Liver (tissue), 9 donors: ENCODE measurements around the gene PALM3. TPM values are rescaled to one million over a fixed set of nuclear protein-coding genes. Genes with fewer than 3 reads are reported as not detected.

Experiments used
- DNase-seq: peaks from one replicate; pipeline ENCODE4 v3.0.0-alpha.2; 2017; ENCODE audit warnings: low spot score
- H3K27ac ChIP-seq, 2 donors: one replicate each; pipeline ENCODE4 v1.7.0; 2013; ENCODE audit warnings: inconsistent platforms in 2 of 2, low read length in 2 of 2, control low read depth in 1 of 2, low read depth in 1 of 2, mild to moderate bottlenecking in 1 of 2
- H3K27me3 ChIP-seq, 4 donors: one replicate each; pipeline versions ENCODE4 v1.6.1 to v1.7.0; 2013; ENCODE audit warnings: low read length in 3 of 4, inconsistent platforms in 1 of 4, mild to moderate bottlenecking in 1 of 4, moderate library complexity in 1 of 4; ENCODE audit not compliant: control insufficient read depth in 4 of 4, insufficient read depth in 4 of 4
- H3K36me3 ChIP-seq, 4 donors: one replicate each; pipeline versions ENCODE4 v1.6.1 to v1.7.0; 2013; ENCODE audit warnings: low read length in 3 of 4, mild to moderate bottlenecking in 3 of 4, low read depth in 1 of 4, moderate library complexity in 1 of 4; ENCODE audit not compliant: control insufficient read depth in 4 of 4, insufficient read depth in 3 of 4
- H3K4me1 ChIP-seq, 4 donors: one replicate each; pipeline versions ENCODE4 v1.6.1 to v1.7.0; 2013; ENCODE audit warnings: low read length in 3 of 4, mild to moderate bottlenecking in 3 of 4, moderate library complexity in 1 of 4; ENCODE audit not compliant: control insufficient read depth in 4 of 4, insufficient read depth in 4 of 4
- H3K4me3 ChIP-seq, 3 donors: one replicate each; pipeline versions ENCODE4 v1.6.1 to v1.7.0; 2013; ENCODE audit warnings: low read length in 3 of 3, control low read depth in 1 of 3, low read depth in 1 of 3, mild to moderate bottlenecking in 1 of 3
- H3K9ac ChIP-seq, 2 donors: one replicate each; pipeline ENCODE4 v1.7.0; 2013; ENCODE audit warnings: low read length in 2 of 2, mild to moderate bottlenecking in 2 of 2, moderate library complexity in 2 of 2, control low read depth in 1 of 2, low read depth in 1 of 2
- H3K9me3 ChIP-seq, 4 donors: one replicate each; pipeline versions ENCODE4 v1.6.1 to v1.7.0; 2013; ENCODE audit warnings: low read length in 3 of 4; ENCODE audit not compliant: control insufficient read depth in 4 of 4
- ATF3 ChIP-seq: IDR thresholded peaks from 2 replicates; pipeline ENCODE4 v1.6.1; 2016; ENCODE audit warnings: antibody characterized with exemption
- CTCF ChIP-seq: fragments of 150-350 bp; IDR thresholded peaks from 2 replicates; pipeline ENCODE4 v1.5.1; 2017; ENCODE audit warnings: improper control_type of control experiment, low read depth, low read length; ENCODE audit not compliant: missing input control
- EGR1 ChIP-seq, 2 donors: IDR thresholded peaks; 2 replicates each; pipeline ENCODE4 v1.6.1; 2016 to 2018; ENCODE audit warnings: antibody characterized with exemption in 2 of 2, low read depth in 2 of 2
- FOXA1 ChIP-seq: IDR thresholded peaks from 2 replicates; pipeline ENCODE4 v1.6.1; 2016; ENCODE audit warnings: antibody characterized with exemption
- FOXA2 ChIP-seq: IDR thresholded peaks from 2 replicates; pipeline ENCODE4 v1.6.1; 2016; ENCODE audit warnings: antibody characterized with exemption
- GABPA ChIP-seq, 2 donors: IDR thresholded peaks in 1 of 2; conservative IDR thresholded peaks in 1 of 2; 2 replicates each; pipeline ENCODE4 v1.6.1; 2016; ENCODE audit warnings: antibody characterized with exemption in 2 of 2, mild to moderate bottlenecking in 1 of 2, moderate library complexity in 1 of 2
- HNF4A ChIP-seq, 2 donors: conservative IDR thresholded peaks; 2 replicates each; pipeline ENCODE4 v1.6.1; 2016; ENCODE audit warnings: antibody characterized with exemption in 2 of 2, mild to moderate bottlenecking in 2 of 2
- HNF4G ChIP-seq: IDR thresholded peaks from 2 replicates; pipeline ENCODE4 v1.6.1; 2016; ENCODE audit warnings: antibody characterized with exemption
- JUND ChIP-seq, 2 donors: IDR thresholded peaks; 2 replicates each; pipeline ENCODE4 v1.6.1; 2016; ENCODE audit warnings: antibody characterized with exemption in 2 of 2
- MAX ChIP-seq: IDR thresholded peaks from 2 replicates; pipeline ENCODE4 v1.6.1; 2016; ENCODE audit warnings: antibody characterized with exemption
- NR2F2 ChIP-seq: IDR thresholded peaks from 2 replicates; pipeline ENCODE4 v1.6.1; 2016; ENCODE audit warnings: antibody characterized with exemption
- RAD21 ChIP-seq, 2 donors: IDR thresholded peaks; 2 replicates each; pipeline ENCODE4 v1.6.1; 2016; ENCODE audit warnings: antibody characterized with exemption in 2 of 2, mild to moderate bottlenecking in 2 of 2
- REST ChIP-seq: IDR thresholded peaks from 2 replicates; pipeline ENCODE4 v1.6.1; 2016; ENCODE audit warnings: antibody characterized with exemption, mild to moderate bottlenecking
- RXRA ChIP-seq, 2 donors: IDR thresholded peaks; 2 replicates each; pipeline ENCODE4 v1.6.1; 2017 to 2018; ENCODE audit warnings: antibody characterized with exemption in 2 of 2, mild to moderate bottlenecking in 1 of 2
- SP1 ChIP-seq: IDR thresholded peaks from 2 replicates; pipeline ENCODE4 v1.6.1; 2018; ENCODE audit warnings: antibody characterized with exemption, mild to moderate bottlenecking
- TAF1 ChIP-seq: conservative IDR thresholded peaks from 2 replicates; pipeline ENCODE4 v1.6.1; 2016; ENCODE audit warnings: antibody characterized with exemption, mild to moderate bottlenecking
- YY1 ChIP-seq: IDR thresholded peaks from 2 replicates; pipeline ENCODE4 v1.6.1; 2016; ENCODE audit warnings: antibody characterized with exemption, mild to moderate bottlenecking
- ZBTB33 ChIP-seq: IDR thresholded peaks from 2 replicates; pipeline ENCODE4 v1.6.1; 2016; ENCODE audit warnings: antibody characterized with exemption
- WGBS: extraction: QIAGEN DNeasy Blood & Tissue Kit; methylation state at CpG from one replicate; pipeline ENCODE4 v1.1.7; 2013; 5-methylcytosine and 5-hydroxymethylcytosine counted together
- polyA plus RNA-seq, 2 donors: library from polyadenylated mRNA; stranded (reverse) in 1 of 2; unstranded in 1 of 2; fragments of 200-250 nt in 1 of 2; fragments of >200 nt in 1 of 2; fragmentation: Nextera tagmentation in 1 of 2; extraction: Ambion mirVana in 1 of 2; gene quantifications; one replicate each; pipeline versions ENCODE4 v1.2.1 to v1.2.3, GENCODE V29; 2013 to 2015
- total RNA-seq, 2 donors: library from RNA; depleted of rRNA; stranded (reverse); fragments of >200 nt; gene quantifications; one replicate each; pipeline ENCODE4 v1.2.3, GENCODE V29; 2014
- donor health status: healthy.
- donor health status: healthy.
- donor health status: healthy.
- donor health status: healthy.
- donor health status: healthy.

The PALM3 gene
- total and polyA plus RNA-seq, 4 donors: 1.4 to 17.9 (median 5.9) TPM

- no peak for TF ChIP-seq CTCF
Measured at GRCh38 chr19:14094854-14095253, 33.0 kb upstream of the PALM3 start (continued).

GRCh38 chr19:14093117-14093823, 31.4 kb upstream of the PALM3 start:
- DNase-seq: no peak
- peaks cover 1 to 12% (median 8%) of the 10 kb centered on the region in 4 donors for H3K4me1 ChIP-seq
- 98% methylated on average over 9 of the region's 9 CpGs for WGBS
- H3K27ac ChIP-seq: peak overlapping the region in 1 of 2 donors; percentile 12
- H3K4me3 ChIP-seq: no peak overlapping the region
- H3K36me3 ChIP-seq: peaks cover 4 to 19% (median 6%) of the 10 kb centered on the region in 4 donors
- no peaks in the 10 kb centered on the region for H3K27me3 ChIP-seq
- TF ChIP-seq FOXA1 (no peak), HNF4A (conservative IDR thresholded peaks at IDR 0.05) (no peak), NR2F2 (no peak), GABPA (IDR thresholded peaks at IDR 0.05 in 1 of 2, conservative IDR thresholded peaks at IDR 0.05 in 1 of 2) (no peak), REST (no peak), HNF4G (no peak), MAX (no peak), ZBTB33 (no peak), EGR1 (IDR thresholded peaks at IDR 0.05; ENCODE audit: low read depth in 2 of 2) (no peak), JUND (IDR thresholded peaks at IDR 0.05) (no peak), CTCF (no peak), SP1 (no peak), RXRA (IDR thresholded peaks at IDR 0.05) (no peak), TAF1 (no peak), ATF3 (no peak), FOXA2 (no peak), YY1 (no peak), RAD21 (IDR thresholded peaks at IDR 0.05) (no peak)
- H3K9ac ChIP-seq: no peak overlapping the region
- peaks cover 0 to 5% (median 3%) of the 10 kb centered on the region in 4 donors for H3K9me3 ChIP-seq
